Smooth muscle cell (in vitro differentiated cells): ENCODE data around the gene CX3CR1. TPM values are rescaled to one million over a fixed set of nuclear protein-coding genes. Genes with fewer than 3 reads are reported as not detected.
"Not testable (repeated sequence)": the region's sequence is repeated elsewhere in the genome, so short reads cannot be mapped to it uniquely, and the experiment has no call there.

Experiments
- DNase-seq: peaks from one replicate; lab custom pipeline; 2025; ENCODE audit not compliant: unreplicated experiment; lab: John Stamatoyannopoulos, UW
- H2AFZ ChIP-seq: fragments of 200-600 bp; sonication (generic); 2 replicates; pipeline ENCODE4 v1.6.0; 2016; ENCODE audit warnings: antibody characterized with exemption, low read depth, mild to moderate bottlenecking
- H3F3A ChIP-seq: fragments of 200-600 bp; sonication (generic); 2 replicates; pipeline ENCODE4 v1.6.0; 2017; ENCODE audit warnings: antibody characterized with exemption, low read depth
- H3K27ac ChIP-seq: fragments of 200-600 bp; sonication (generic); 2 replicates; pipeline ENCODE4 v1.5.1; 2016; ENCODE audit warnings: low read depth, mild to moderate bottlenecking
- H3K27me3 ChIP-seq: fragments of 200-600 bp; sonication (generic); 2 replicates; pipeline ENCODE4 v1.6.1; 2016; ENCODE audit warnings: low read depth, mild to moderate bottlenecking
- H3K36me3 ChIP-seq: fragments of 200-600 bp; sonication (generic); 2 replicates; pipeline ENCODE4 v1.5.1; 2016; ENCODE audit warnings: low read depth
- H3K4me1 ChIP-seq: fragments of 200-600 bp; sonication (generic); 2 replicates; pipeline ENCODE4 v1.5.1; 2016; ENCODE audit warnings: low read depth
- H3K4me2 ChIP-seq: fragments of 200-600 bp; sonication (generic); 2 replicates; pipeline ENCODE4 v1.6.0; 2016; ENCODE audit warnings: mild to moderate bottlenecking
- H3K4me3 ChIP-seq: fragments of 200-600 bp; sonication (generic); 2 replicates; pipeline ENCODE4 v1.5.1; 2016; ENCODE audit warnings: mild to moderate bottlenecking
- H3K79me2 ChIP-seq: fragments of 200-600 bp; sonication (generic); 2 replicates; pipeline ENCODE4 v1.6.0; 2016; ENCODE audit warnings: low read depth, mild to moderate bottlenecking
- H3K9ac ChIP-seq: fragments of 200-600 bp; sonication (generic); 2 replicates; pipeline ENCODE4 v1.6.0; 2016; ENCODE audit warnings: low read depth
- H3K9me3 ChIP-seq: fragments of 200-600 bp; sonication (generic); replicated peaks from 2 replicates; pipeline ENCODE4 v1.5.1; 2016; ENCODE audit warnings: low read depth
- H4K20me1 ChIP-seq: fragments of 200-600 bp; sonication (generic); 2 replicates; pipeline ENCODE4 v1.6.0; 2016; ENCODE audit warnings: low read depth
- WGBS: methylation state at CpG from one replicate; pipeline ENCODE4 v1.1.7; 2016; ENCODE audit warnings: low lambda C conversion rate; 5-methylcytosine and 5-hydroxymethylcytosine counted together
- polyA plus RNA-seq: library from polyadenylated mRNA; unstranded; fragments of >200 nt; fragmentation: Nextera tagmentation; extraction: Ambion mirVana; gene quantifications from 2 replicates; pipeline ENCODE4 v1.2.1, GENCODE V29; 2016
- total RNA-seq: library from RNA; depleted of rRNA; stranded (reverse); fragments of >200 nt; gene quantifications from 2 replicates; pipeline ENCODE4 v1.2.3, GENCODE V29; 2014
- TF ChIP-seq, protein P1 (sequence below): fragments of 200-600 bp; sonication (generic); IDR thresholded peaks from 2 replicates; pipeline ENCODE4 v1.5.1; 2017; ENCODE audit warnings: borderline replicate concordance, mild to moderate bottlenecking, antibody characterized with exemption; ENCODE audit not compliant: insufficient read depth, poor library complexity, severe bottlenecking

Gene CX3CR1
- total and polyA plus RNA-seq, 2 experiments from 2014 or later = not detected

DNA sequence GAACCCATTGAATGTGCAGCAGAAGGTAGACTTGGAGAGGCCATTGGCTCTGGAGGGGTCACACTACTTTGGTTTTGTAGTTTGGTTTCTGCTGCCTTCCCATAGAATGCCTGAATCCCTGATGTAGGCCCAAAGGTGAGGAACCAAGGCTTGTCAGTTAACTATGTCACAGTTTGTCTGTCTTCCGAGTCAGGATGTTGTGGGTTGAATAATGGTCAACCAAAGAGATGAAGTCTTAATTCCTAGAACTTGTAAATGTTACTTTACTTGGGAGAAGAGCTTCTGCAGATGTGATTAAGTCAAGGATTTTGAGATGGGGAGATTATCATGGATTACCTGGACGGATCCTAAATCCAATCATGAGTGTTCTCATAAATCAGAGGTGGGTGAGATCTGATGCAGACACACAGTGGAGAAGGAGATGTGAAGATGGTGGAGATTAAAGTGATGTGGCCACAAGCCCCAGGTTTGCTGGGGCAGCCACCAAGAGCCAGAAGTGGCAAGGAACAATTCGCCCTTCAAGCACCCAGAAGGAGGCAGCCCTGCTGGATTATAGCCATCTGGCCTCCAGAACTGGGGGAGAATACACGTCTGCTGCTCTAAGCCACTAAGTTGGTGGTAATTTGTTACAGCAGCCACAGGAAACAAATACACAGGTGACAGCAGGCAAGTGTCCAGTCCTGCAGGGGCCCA is 47.4 kb upstream of the CX3CR1 start:
- H3K4me2 ChIP-seq = no peak overlapping the region
- 73% methylated on average over 4 of the region's 4 CpGs for WGBS
- H3K9ac ChIP-seq = no peak overlapping the region
- H3F3A ChIP-seq = no peaks in the 10 kb centered on the region
- no peak overlapping the region for H3K4me3 ChIP-seq
- H3K9me3 ChIP-seq = no peaks in the 10 kb centered on the region
- no peaks in the 10 kb centered on the region for H3K36me3 ChIP-seq
- H3K27ac ChIP-seq = no peak overlapping the region
- no peaks in the 10 kb centered on the region for H3K4me1 ChIP-seq
- no peaks in the 10 kb centered on the region for H3K79me2 ChIP-seq
- no peaks in the 10 kb centered on the region for H4K20me1 ChIP-seq
- H3K27me3 ChIP-seq = no peaks in the 10 kb centered on the region
- DNase-seq = no peak
- TF ChIP-seq, protein P1, sequence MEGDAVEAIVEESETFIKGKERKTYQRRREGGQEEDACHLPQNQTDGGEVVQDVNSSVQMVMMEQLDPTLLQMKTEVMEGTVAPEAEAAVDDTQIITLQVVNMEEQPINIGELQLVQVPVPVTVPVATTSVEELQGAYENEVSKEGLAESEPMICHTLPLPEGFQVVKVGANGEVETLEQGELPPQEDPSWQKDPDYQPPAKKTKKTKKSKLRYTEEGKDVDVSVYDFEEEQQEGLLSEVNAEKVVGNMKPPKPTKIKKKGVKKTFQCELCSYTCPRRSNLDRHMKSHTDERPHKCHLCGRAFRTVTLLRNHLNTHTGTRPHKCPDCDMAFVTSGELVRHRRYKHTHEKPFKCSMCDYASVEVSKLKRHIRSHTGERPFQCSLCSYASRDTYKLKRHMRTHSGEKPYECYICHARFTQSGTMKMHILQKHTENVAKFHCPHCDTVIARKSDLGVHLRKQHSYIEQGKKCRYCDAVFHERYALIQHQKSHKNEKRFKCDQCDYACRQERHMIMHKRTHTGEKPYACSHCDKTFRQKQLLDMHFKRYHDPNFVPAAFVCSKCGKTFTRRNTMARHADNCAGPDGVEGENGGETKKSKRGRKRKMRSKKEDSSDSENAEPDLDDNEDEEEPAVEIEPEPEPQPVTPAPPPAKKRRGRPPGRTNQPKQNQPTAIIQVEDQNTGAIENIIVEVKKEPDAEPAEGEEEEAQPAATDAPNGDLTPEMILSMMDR = no peak
- no peak overlapping the region for H2AFZ ChIP-seq

DNA sequence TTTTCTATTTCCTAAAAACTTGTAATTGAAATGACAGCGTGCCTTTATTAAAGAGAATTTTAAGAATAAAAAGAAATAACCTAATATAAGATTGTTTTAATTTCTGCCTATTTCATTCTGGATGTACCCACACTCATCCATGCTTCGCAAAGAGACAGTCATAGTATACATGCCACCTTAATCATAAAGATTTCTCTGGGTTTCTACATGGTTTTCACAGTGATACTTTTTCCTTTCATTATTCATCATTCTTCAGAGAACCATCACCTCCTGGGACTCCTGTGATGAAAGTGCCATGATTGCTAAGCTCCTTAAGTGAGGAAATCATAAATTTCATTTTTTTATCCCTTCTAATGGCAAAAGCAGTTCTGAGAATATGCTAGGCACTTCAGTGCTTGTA is 45.4 kb upstream of the CX3CR1 start:
- Histone ChIP-seq H3F3A (no peaks in the 10 kb centered on the region), H3K4me2 (no peak overlapping the region), H3K9ac (no peak overlapping the region), H3K27me3 (no peaks in the 10 kb centered on the region), H3K36me3 (no peaks in the 10 kb centered on the region), H3K4me3 (no peak overlapping the region), H3K79me2 (no peaks in the 10 kb centered on the region), H2AFZ (no peak overlapping the region), H3K4me1 (no peaks in the 10 kb centered on the region), H3K27ac (no peak overlapping the region), H3K9me3 (no peaks in the 10 kb centered on the region), H4K20me1 (no peaks in the 10 kb centered on the region)
- no peak for DNase-seq
- WGBS = 98% methylated on average over 2 of the region's 2 CpGs
- TF ChIP-seq, protein P1 = no peak

DNA sequence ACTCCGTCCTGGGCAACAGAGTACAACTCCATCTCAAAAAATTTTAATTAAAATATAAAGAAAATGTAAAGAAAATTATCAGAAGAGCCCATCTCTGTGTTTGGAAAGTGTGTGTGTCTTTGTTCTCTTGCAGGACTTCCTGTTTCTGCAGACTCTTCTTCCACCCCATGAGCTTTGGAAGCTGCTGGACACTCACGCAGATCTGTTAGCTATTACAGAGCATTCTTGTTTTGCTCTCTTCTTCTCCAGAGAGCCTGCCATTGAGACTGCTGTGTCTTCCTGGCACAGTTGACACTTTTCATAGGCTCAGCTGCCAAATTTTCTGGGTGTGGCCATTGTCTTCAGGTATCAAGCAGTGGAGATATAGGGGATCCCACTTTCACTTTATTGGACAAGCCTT is 43.7 kb upstream of the CX3CR1 start:
- Histone ChIP-seq H3K9ac (no peak overlapping the region), H3F3A (no peaks in the 10 kb centered on the region), H3K4me1 (no peaks in the 10 kb centered on the region), H3K27ac (no peak overlapping the region), H3K9me3 (no peaks in the 10 kb centered on the region), H3K4me2 (no peak overlapping the region), H3K27me3 (no peaks in the 10 kb centered on the region), H2AFZ (no peak overlapping the region), H4K20me1 (no peaks in the 10 kb centered on the region), H3K36me3 (no peaks in the 10 kb centered on the region), H3K79me2 (no peaks in the 10 kb centered on the region), H3K4me3 (no peak overlapping the region)
- 96% methylated on average over 2 of the region's 2 CpGs for WGBS
- TF ChIP-seq, protein P1 = no peak
- DNase-seq = no peak

DNA sequence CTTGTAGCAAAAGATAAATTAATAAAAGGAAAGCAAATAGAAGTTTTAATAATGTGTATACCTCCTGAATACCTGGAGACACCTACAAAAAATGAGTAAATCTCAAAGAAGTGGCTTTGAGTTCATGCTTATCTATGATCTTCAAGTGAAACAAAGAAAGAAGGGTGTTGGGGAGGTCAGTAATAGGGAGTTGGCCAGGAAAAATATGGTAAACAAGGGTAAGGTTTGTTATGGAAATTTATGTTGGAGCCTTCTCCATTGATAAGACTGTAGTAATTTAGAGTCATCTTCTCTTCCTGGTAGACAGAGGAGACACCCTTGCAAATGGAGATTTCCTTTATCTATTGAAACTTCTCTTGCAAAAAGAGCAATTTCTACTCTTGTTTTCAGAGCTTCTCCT is 43.1 kb upstream of the CX3CR1 start:
- Histone ChIP-seq H2AFZ (no peak overlapping the region), H3K4me3 (no peak overlapping the region), H3K36me3 (no peaks in the 10 kb centered on the region), H3K4me1 (no peaks in the 10 kb centered on the region), H3K27ac (no peak overlapping the region), H3K9me3 (no peaks in the 10 kb centered on the region), H3F3A (no peaks in the 10 kb centered on the region), H3K27me3 (no peaks in the 10 kb centered on the region), H3K9ac (no peak overlapping the region), H3K4me2 (no peak overlapping the region), H3K79me2 (no peaks in the 10 kb centered on the region), H4K20me1 (no peaks in the 10 kb centered on the region)
- TF ChIP-seq, protein P1 = no peak
- no peak for DNase-seq

DNA sequence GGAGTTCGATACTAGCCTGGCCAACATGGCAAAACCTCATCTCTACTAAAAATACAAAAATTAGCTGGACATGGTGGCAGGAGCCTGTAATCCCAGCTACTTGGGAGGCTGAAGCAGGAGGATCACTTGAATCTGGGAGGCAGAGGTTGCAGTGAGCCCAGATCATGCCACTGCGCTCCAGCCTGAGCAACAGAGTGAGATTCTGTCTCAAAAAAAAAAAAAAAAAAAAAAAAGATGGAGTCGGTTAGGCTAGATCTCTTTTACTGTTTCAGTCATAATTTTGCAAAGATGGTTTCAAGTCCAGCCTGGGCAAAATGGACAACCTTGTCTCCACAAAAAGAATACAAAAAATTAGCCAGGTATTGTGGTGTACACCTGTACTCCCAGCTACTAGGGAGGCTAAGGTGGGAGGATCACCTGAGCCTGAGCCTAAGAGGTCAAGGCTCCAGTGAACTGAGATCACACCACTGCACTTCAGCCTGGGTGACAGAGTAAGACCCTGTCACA is 42.4 kb upstream of the CX3CR1 start:
- not testable (repeated sequence) for H3K9me3 ChIP-seq, DNase-seq, H2AFZ ChIP-seq, H3K4me3 ChIP-seq, H3K79me2 ChIP-seq, H3K27me3 ChIP-seq, H3K4me2 ChIP-seq, H3F3A ChIP-seq, H3K27ac ChIP-seq, H3K36me3 ChIP-seq, H4K20me1 ChIP-seq, H3K4me1 ChIP-seq, H3K9ac ChIP-seq
- WGBS = 76% methylated on average over 3 of the region's 3 CpGs
